GM13976 (cell line): ENCODE data around the gene OST4.

Experiments
- DNase-seq: peaks from one replicate; pipeline ENCODE4 v3.0.0; 2012; ENCODE audit warnings: low spot score
- CTCF ChIP-seq: IDR thresholded peaks from 2 replicates; pipeline ENCODE4 v1.5.1; 2012; ENCODE audit warnings: borderline replicate concordance, mild to moderate bottlenecking; ENCODE audit not compliant: insufficient read depth; ENCODE audit errors: extremely low read depth, missing control alignments, control extremely low read depth
- in situ Hi-C: fragments of 300-500 bp; cut with MboI; formaldehyde crosslinking; loops from one replicate; pipeline ENCODE4 v1.12.0; 2022; ENCODE audit warnings: low sequenced_read_pairs, mixed read lengths, inconsistent platforms; ENCODE audit not compliant: unreplicated experiment

Gene OST4

GRCh38 chr2:27025861-27026851, 45.3 kb downstream of the OST4 start:
- no peak for TF ChIP-seq CTCF
- in situ Hi-C loops, result no loop called here
- no peak for DNase-seq

- DNase-seq, result no peak
- in situ Hi-C loops, result no loop called here
- no peak for TF ChIP-seq CTCF
Measured at GRCh38 chr2:27025281-27025800, 46.1 kb downstream of the OST4 start.

- no peak for TF ChIP-seq CTCF
- no peak for DNase-seq
- in situ Hi-C loops, result no loop called here
Measured at GRCh38 chr2:27024812-27025211, 46.6 kb downstream of the OST4 start.

- in situ Hi-C loops, result no loop called here
- TF ChIP-seq CTCF, result no peak
- DNase-seq, result no peak
Measured at GRCh38 chr2:27024188-27024587, 47.3 kb downstream of the OST4 start.

GRCh38 chr2:27023740-27024139, 47.7 kb downstream of the OST4 start:
- no peak for DNase-seq
- in situ Hi-C loops, result no loop called here
- no peak for TF ChIP-seq CTCF

- no peak for DNase-seq
- TF ChIP-seq CTCF, result no peak
- in situ Hi-C loops, result no loop called here
Measured at GRCh38 chr2:27021253-27022049, 50.0 kb downstream of the OST4 start.
